ENCODE data around the gene RNF215.
A peak's percentile ranks its signal among the peaks of the same experiment; 100 is the strongest.

RNF215 gene

DNA sequence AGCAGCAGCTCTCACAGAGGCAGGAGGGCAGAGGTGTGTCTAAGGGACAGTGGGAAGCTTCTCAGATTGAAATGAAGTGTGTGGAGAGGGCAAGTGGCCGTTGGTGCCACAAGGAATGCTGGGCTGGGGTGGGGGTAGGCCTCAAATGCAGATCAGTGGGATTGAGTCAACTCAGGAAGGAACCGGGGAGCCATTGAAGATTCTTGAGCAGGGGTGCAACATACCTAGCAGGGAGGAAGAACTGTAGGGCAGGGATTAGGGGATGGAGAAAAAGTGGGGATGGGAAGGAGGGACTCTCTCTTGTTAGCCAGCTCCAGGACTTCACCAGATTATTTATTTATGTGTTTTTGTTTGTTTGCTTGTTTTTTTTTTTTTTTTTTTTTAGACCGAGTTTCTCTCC is 6.7 kb upstream of the RNF215 start:
- DNase-seq = no peak

DNA sequence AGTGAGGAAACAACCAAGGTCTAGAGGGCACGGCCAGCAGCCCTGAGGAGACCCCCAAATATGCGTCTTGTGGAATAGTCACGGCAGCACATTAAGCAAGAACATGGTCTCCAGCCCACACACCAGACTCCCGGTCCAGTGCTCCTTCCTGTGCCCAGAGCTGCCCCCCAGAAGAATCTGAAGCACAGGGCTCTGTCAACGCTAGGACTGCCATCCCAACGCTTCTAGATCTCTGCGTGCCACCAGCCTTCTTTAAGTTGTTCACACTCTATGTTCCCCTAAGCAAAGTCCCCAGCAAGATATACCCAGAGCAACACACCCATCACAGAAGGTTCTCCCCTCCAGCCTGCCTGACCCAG is 6.1 kb upstream of the RNF215 start:
- no peak for DNase-seq

DNA sequence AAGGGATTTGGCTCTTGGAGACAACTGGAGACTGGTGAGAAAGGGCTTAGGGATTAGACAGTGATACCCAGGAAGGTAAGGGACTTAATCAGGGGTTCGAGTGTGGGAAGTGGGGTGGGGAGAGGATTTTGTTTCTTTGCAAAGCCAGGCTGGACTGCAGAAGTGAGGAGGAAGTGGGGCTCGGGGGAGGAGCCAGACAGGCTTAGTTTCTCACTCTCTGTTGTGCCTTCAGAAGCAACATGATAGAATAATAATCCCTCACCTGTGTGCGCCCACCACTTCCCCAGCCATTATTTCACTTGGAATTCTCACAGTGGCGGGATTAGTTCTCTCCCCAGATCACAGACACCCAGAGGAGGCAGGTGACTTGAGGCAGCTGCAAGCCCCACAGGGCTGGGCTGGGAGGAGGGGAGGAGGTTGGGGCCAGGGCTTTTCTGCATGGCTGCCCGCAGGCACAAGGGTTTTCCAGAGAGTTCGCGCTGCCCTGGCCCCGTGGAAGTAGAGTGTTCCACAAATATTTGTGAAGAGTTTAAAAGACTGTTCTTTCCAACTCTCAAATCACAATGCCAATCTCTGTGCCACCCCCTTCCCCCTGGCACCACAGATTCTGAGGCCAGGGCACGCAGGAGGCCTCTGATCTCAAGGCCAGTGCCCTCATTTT is 5.6 kb upstream of the RNF215 start:
- no peak for DNase-seq

DNA sequence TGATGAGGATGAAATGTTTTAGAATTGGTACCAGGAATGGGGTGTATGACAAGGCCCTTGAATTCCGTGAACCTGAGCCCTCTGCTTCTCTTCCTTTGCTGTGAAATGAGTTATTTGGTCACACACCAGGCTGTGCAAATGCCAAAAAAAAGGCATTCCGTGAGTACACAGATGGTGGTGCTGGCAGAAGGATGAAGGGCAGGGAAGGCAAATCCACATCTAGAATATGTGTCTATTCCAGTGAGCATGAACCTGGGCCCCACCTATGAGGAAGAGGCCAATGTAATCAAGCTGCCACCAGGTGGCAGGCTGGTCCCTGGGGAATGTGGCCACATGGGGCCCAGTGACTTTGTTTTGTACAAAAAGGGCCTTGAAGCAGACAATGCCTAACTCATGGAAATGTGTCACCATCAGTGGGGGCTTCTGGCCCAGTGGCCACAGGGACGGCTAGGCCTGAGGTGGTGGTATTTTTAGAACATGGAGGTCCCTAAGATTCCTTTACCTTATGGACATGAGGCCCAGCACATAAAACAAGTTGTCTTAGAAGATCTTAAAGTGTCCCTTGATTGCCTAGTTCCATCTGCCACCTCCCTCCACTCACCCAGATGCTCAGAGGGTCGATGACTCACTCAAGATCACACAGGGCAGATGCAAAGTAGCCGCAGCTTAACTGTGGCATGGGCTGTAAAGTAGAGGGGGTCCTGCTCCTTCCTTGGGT is 3.9 kb upstream of the RNF215 start:
- DNase-seq = peak; percentile 77 to 83

DNA sequence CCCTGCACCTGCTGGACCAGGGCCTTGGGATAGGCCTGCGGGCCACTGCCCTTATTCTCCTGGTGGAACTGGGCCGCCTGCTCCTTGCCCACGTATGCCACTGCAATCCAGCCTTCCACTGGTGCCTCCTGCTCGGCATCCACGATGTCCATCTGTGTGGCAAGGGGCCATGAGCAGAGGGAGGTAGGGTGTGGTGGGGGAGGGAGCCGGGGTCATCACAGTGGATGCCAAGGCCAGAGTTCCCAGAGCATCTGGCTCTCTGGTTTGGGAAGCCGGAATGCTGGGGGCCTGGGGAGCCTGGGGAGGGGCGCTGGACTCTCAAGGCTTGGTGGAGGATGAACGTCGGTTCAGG is 627 bp downstream of the RNF215 start:
- DNase-seq = no peak

DNA sequence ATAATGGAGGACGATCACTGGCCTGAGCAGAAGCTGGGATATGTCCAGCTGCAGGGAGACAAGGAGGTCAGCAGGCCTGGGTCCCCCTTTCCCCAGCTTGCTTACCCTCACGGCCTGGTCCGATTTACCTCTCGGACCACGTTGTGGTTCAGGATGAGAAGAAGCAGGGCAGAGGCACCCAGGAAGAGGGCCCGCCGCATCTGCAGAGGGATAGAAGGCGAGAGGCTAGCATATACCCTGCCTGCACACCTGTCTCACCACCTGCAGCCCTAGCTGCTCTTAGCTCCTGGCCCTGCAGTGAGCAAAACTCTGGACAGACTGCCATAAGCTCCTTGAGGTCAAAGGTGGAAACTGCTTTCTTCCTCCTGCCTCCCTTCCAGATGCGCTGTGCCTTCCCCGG is 1.3 kb downstream of the RNF215 start:
- no peak for DNase-seq

DNA sequence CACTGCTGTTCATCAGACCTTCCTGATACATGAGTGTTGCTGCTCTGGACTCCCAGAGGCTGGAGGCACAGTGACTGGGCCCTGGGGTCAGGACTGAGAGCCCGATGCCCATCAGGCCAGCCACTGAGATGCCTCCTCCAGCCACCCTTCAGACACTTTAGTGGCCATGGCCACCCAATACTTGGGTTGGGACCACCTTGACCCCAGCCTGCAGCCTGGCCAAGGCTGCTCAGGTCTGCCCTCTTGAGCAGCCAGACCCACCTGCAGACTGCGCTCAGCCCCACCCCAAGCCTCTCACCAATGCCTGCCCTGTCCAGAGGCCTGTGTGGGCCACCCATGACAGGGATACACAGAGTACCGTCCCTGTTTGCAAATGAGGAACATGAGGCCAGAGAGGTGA is 4.2 kb downstream of the RNF215 start:
- no peak for DNase-seq

DNA sequence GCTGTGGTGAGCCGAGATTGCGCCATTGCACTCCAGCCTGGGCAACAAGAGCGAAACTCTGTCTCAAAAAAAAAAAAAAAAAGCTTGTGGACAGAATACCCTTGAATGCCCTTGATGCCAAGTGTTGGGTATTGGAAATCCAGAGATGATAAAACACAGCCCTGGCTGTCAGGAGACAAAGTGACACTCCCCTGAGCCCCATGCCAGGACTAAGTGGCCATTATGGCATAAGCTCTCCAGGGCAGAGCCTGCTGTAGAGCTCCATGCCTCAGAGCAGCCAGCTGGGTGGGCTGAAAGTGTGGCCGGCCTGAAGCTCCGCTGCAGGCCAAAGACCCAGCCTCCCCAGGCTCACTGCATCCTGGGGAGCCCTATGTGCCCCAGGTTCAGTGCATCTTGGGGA is 4.9 kb downstream of the RNF215 start:
- DNase-seq = no peak

DNA sequence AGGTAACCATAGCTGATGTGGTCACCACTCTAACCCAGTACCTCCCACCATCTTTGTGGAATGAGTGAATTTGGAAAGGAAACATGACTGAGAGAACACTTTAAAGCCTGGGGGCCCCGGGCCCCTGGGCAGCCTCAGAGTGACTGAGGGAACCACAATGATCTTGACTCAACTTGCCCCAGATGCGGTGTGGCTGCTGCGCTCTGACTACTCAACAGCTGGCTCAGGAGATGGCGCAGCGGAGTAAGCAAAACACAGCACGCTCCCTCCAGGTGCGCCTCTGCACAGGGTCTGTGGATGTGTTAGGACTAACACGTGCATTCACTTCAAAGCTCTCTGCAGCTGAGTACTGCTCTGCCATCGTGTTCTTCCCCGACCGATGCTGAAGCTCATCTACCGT is 5.9 kb downstream of the RNF215 start:
- DNase-seq = no peak

DNA sequence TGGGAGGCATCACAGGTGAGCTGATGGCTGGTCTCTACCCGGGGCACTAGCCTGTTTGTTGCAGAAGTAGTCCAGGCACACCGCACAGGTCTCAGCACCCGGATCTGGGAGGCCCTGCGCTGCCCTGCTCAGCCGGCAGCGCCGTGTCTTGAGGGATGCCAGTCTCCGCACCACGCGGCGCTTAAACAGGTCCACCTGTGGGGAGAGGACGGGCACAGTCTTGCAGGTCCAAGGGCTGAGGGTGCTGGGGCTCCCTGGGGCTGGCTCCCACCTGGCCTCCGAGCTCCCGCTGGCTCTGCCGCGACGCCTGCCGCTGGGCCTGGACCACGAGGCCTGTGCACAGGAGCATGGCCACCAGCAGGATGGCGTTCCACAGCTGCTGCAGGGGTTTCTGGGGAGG is 7.2 kb downstream of the RNF215 start:
- no peak for DNase-seq

DNA sequence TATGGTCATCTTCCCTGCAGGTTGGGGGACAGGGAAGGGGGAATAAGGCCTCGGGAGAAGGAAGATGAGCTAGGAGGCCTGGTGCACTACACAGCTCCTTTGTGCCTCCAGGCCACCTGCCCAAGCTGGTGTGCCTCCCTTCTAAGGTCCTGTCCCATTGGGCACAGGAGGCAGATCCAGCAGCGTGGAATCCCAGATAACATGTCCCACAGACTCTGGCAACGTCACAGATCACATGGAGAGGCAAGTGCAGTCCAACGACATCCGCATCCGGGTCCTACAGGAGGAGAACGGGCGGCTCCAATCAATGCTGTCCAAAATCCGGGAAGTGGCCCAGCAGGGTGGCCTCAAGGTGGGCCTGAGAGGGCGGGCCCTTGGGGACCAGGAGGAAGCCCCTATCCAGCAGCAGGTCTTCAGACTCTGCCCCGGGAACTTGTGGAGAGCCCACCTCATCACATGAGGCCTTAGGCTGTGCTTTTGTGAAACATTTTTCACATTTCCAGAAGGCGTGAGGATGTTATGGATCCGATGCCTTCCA is 11.8 kb downstream of the RNF215 start:
- DNase-seq = no peak

DNA sequence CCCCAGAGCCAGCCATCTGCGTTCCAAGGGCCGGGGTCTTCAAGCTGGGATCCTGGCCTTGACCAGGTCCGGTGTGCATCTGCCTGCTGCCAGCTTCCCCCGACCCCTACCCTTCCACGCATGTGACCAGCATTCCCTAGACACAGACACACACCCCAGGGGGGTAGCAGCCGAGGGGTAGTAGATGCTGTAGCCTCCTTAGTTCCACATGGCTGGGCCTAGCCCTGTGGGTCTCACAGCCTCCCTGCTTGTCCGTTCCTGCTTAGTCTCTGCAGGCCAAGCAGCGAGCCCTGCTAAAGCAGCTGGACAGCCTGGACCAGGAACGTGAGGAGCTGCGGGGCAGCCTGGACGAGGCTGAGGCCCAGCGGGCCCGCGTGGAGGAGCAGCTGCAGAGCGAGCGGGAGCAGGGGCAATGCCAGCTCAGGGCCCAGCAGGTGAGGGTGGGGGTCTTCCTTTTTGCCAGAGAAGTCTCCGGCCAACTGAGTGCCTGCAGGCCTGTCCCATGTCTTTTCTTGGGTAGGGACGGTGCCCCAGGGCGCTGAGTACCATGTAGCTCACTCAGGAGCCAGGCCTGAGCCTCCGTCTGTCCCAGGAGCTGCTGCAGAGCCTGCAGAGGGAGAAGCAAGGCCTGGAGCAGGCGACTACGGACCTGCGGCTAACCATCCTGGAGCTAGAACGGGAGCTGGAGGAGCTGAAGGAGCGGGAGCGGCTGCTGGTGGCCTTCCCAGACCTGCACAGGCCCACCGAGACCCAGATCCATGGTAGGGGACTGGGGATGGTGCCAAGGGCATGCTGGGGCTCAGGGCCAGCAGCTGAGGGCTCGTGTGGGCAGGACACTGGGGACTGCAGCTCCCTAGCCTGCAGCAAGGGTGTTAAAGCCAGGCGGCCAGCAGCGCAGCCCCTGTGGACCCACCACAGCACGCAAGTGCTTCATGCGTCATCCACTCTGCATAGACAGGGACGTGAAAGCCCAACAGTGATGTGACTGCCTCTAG is 13.6 kb downstream of the RNF215 start:
- DNase-seq = no peak

DNA sequence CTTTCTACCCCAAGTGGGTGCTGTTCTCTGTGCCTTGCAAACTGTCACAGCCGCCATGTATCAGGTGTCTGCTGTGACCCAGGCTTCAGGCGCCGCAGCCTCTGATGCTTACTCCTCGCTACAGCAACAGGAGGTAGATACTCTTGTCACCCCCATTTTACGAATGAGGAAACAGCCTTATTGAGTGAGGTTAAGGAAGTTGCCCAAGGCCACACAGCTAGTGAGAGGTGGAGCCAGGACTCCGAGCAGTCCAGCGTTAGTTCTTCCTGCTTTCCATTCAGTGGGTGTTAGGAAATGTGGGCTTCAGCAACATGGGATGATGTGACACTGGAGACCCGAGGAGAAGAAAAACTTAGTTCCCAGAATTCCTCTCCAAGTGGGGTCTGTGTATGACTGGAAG is 14.3 kb downstream of the RNF215 start:
- DNase-seq = peak; percentile 75 to 79

DNA sequence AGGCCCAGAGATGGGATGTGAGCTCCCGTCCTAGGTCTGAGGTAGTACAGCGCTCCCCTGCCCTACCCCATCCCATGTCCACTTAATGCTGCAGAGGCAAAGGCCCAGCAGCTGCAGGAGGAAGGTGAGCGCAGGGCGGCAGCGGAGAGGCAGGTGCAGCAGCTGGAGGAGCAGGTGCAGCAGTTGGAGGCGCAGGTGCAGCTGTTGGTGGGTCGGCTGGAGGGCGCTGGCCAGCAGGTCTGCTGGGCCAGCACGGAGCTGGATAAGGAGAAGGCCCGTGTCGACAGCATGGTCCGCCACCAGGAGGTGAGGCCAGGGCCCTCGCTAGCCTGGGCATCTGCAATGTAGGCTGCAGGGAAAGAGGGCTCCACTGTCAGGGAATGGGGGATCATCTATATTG is 15.2 kb downstream of the RNF215 start:
- DNase-seq = no peak

DNA sequence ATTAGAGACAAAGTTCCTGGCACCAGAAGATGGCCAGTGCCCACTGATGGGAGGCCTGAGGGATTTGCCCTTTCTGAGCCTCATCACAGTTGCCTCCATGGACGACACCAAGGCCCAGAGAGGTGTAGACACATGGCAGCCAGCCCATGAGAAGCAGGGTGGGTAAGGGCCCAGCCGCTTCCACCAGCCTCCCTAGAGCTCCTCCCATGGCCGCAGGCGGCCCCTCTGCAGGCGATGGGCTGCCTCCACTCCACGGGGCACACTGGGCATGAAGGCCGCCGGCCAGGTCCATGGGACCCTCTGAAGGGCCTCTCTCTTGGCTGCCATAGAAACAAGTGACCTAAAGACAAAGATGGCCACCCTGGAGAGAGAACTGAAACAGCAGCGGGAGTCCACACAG is 15.9 kb downstream of the RNF215 start:
- no peak for DNase-seq

DNA sequence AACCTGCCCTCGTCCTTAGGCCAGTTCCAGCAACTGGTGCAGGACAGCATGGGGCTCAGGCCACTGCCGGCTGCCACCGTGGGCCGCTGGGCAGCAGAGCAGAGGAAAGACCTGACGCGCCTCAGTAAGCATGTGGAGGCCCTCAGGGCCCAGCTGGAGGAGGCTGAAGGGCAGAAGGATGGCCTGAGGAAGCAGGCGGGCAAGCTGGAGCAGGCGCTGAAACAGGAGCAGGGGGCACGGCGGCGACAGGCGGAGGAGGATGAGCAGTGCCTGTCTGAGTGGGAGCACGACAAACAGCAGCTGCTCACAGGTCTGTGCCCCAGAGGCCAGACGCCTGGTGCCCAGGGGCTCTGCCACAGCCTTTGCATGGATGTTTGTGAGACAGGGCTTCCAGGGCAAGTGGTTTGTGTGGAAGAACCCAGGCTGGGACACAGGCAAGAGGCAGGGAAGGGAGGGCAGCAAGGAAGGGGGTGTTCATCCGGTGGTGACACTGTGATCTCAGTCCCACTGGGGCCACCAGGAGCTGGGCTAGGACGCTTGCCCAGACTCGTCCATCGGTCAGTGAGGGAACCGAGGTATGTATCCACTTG is 16.5 kb downstream of the RNF215 start:
- no peak for DNase-seq

DNA sequence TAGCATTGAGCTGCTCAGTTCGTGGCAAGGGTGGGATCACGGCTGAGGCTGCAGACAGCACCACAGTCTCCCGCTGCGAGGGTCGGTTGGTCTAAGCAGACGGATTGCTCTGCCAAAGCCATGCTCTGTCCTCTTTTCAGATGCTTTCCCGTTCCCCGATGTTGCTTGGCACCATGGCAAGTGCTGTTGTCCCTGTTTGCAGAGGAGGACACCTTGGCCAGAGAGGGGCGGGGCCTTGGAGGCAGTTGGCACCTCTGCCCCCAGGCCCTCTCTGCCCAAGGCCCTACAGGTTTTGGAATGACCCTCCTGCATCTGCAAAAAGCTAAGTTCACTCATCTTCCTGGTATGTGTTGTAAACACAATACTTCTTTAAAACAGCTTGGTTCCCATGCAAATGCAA is 18.8 kb downstream of the RNF215 start:
- no peak for DNase-seq

DNA sequence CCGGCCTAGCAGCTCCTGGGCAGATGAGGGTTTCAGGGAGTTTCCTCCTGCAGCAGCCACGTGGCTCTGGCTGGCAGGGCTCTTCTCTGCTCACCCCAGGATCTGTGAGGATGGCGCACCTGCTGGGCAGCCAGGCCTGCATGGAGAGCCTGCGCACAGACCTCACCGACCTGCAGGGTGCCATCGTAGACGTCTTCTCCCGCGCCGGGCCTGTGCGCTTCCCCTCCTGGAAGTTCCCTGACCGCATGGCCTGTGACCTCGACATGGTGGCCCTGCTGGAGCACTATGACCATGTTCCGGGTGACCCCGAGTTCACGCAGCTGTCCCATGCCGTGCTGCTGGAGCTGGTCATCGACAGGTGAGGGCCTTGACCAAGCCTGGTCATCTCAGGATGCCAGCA is 21.3 kb downstream of the RNF215 start:
- DNase-seq = no peak

DNA sequence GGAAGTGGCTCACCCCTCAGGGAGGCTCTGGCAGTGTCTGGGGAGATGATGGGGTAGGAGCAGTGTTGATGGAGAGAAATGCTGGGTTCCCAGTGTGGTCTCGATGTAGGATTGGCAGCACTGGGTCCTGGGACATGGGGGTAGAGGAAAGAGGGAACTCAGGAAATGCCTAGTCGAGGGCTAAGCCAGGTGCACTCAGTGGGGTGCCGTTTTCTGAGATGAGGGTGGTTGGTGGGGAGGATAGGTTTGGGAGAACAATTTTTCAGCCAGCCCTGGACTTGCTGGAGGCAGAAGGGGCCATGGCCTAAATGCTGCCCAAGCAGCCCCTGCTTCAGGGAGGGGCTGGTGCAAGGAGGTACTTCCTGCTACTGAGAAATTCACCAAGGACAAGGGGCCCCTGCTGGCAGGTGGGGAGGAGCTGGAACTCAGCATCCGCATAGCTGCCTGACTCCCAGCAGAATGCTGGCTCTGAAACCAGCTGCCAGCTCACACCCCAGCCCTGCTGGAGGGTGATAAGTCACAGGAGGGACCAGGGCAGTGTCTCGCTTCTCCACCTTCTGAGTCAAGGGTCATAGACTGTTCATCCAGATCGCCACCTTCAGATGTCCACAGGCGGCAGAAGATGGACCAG is 24.4 kb downstream of the RNF215 start:
- no peak for DNase-seq

DNA sequence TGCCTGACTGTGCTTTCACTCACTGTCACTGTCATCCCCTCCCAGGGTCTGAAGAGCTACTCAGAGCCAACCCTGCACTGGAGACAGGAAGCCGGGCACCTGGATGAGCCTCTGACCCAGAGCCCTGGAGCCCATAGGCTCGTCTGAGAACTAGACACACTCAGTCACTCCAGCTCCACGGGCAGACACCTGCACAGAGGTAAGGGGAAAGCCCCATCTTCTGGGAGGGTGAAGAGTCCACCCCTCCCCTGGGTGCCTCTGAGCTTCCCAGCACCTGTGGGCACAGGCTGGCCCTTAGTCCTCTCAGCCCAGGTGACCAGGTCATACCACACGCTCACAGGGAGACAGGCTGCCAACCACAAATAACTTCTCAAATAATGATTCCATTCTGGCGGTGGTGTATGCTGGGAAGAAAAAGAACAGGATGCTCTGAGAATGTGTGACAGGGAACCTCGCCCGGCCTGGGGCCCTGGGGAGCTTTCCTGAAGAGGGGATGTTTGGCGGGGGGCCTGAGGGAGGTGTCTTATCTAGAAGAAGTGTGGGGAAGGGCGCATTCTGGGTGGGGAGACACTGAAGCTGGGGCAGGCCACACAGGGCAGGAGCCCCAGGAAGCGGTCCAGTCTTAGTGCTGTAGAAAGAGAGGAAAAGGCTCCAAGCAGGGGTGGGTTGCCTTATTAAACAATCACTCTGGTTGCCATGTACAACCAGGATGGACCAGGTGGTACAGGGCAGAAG is 25.1 kb downstream of the RNF215 start:
- no peak for DNase-seq

DNA sequence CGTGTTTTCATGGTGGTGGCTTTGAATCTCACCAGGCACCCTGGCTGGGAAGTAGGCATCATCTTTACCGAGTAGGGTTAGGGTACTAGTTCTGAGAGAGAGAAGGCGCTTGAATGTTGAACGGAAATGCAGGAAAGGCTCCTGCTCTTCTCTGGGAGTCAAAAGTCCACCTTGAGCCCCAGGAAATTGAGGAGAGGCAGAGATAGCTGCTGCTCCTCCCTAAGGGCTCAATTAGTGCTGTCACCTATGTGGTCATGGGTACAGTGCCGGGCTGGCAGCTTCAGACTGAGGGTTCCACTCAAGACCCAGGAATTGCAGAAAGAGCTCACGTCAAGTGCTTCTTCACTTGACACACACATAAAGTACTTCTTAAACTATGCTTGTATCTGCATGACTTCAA is 28.7 kb downstream of the RNF215 start:
- no peak for DNase-seq
